ENCODE results near the gene GSE1. TPM values are rescaled to one million over a fixed set of nuclear protein-coding genes. Genes with fewer than 3 reads are reported as not detected.
A peak's percentile ranks its signal among the peaks of the same experiment; 100 is the strongest.

The GSE1 gene
- total RNA-seq, 1 experiment from 2014 or later = 97.5 TPM

DNA sequence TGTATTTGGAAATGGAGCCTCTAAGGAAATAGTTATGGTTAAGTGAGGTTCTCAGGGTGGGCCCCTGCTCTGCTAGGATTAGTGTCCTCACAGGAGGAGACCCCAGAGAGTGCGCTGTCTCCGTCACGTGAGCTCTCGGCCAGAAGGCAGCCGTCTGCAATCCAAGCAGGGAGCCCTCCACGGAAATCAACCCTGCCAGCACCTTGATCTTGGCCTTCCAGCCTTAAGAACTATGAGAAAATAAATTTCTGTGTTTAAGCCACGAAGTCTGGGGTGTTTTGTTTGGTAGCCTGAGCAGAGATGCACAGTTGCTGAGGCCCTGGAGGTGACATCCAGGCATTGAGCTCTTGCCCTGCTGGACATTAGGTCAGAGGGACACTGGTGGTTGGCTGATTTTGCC, 32.4 kb upstream of the GSE1 start:
- DNase-seq (ENCODE audit: low read depth, low spot score) (no peak), ATAC-seq (no peak)
- H3K9me3 ChIP-seq (ENCODE audit: control insufficient read depth, insufficient read depth, low read depth, low read length) = no peaks in the 10 kb centered on the region
- peaks cover 64% of the 10 kb centered on the region for H3K4me1 ChIP-seq (ENCODE audit: control insufficient read depth, insufficient read depth, low read length)
- BruUV-seq (replicated peaks) = no TSS peak
- no peaks in the 10 kb centered on the region for H3K27me3 ChIP-seq (ENCODE audit: control insufficient read depth, insufficient read depth, low read length)
- peak overlapping the region; percentile 74 for H3K27ac ChIP-seq (ENCODE audit: low read length)
- intact Hi-C loops (cut with micrococcal nuclease; ENCODE audit: unreplicated experiment) = no loop called here
- H3K36me3 ChIP-seq (ENCODE audit: control insufficient read depth, insufficient read depth, low read length) = no peaks in the 10 kb centered on the region
- CTCF ChIA-PET = no interaction called here
- TF ChIP-seq, protein P1, sequence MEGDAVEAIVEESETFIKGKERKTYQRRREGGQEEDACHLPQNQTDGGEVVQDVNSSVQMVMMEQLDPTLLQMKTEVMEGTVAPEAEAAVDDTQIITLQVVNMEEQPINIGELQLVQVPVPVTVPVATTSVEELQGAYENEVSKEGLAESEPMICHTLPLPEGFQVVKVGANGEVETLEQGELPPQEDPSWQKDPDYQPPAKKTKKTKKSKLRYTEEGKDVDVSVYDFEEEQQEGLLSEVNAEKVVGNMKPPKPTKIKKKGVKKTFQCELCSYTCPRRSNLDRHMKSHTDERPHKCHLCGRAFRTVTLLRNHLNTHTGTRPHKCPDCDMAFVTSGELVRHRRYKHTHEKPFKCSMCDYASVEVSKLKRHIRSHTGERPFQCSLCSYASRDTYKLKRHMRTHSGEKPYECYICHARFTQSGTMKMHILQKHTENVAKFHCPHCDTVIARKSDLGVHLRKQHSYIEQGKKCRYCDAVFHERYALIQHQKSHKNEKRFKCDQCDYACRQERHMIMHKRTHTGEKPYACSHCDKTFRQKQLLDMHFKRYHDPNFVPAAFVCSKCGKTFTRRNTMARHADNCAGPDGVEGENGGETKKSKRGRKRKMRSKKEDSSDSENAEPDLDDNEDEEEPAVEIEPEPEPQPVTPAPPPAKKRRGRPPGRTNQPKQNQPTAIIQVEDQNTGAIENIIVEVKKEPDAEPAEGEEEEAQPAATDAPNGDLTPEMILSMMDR (IDR thresholded peaks at IDR 0.05) = no peak
- no peak for TF ChIP-seq POLR2AphosphoS5 (IDR thresholded peaks at IDR 0.05; ENCODE audit: low read depth, low read length)
- TF ChIP-seq TCF7L2 (IDR thresholded peaks at IDR 0.05; ENCODE audit: low read depth, low read length) = no peak
- TF ChIP-seq SIN3A (IDR thresholded peaks at IDR 0.05; ENCODE audit: borderline replicate concordance, insufficient read depth, low read depth, low read length) = no peak
- TF ChIP-seq, protein P2, sequence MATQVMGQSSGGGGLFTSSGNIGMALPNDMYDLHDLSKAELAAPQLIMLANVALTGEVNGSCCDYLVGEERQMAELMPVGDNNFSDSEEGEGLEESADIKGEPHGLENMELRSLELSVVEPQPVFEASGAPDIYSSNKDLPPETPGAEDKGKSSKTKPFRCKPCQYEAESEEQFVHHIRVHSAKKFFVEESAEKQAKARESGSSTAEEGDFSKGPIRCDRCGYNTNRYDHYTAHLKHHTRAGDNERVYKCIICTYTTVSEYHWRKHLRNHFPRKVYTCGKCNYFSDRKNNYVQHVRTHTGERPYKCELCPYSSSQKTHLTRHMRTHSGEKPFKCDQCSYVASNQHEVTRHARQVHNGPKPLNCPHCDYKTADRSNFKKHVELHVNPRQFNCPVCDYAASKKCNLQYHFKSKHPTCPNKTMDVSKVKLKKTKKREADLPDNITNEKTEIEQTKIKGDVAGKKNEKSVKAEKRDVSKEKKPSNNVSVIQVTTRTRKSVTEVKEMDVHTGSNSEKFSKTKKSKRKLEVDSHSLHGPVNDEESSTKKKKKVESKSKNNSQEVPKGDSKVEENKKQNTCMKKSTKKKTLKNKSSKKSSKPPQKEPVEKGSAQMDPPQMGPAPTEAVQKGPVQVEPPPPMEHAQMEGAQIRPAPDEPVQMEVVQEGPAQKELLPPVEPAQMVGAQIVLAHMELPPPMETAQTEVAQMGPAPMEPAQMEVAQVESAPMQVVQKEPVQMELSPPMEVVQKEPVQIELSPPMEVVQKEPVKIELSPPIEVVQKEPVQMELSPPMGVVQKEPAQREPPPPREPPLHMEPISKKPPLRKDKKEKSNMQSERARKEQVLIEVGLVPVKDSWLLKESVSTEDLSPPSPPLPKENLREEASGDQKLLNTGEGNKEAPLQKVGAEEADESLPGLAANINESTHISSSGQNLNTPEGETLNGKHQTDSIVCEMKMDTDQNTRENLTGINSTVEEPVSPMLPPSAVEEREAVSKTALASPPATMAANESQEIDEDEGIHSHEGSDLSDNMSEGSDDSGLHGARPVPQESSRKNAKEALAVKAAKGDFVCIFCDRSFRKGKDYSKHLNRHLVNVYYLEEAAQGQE (IDR thresholded peaks at IDR 0.05; ENCODE audit: insufficient read depth in 1 of 2, low read depth in 2 of 2, low read length in 1 of 2) = no peak
- POLR2A ChIA-PET = no interaction called here
- no peak overlapping the region for H3K4me3 ChIP-seq (ENCODE audit: low read depth in 2 of 2, low read length in 2 of 2)
- in situ Hi-C loops (cut with HindIII; ENCODE audit: low pct_unique_long_range_greater_than_20kb, low sequenced_read_pairs) = no loop called here

DNA sequence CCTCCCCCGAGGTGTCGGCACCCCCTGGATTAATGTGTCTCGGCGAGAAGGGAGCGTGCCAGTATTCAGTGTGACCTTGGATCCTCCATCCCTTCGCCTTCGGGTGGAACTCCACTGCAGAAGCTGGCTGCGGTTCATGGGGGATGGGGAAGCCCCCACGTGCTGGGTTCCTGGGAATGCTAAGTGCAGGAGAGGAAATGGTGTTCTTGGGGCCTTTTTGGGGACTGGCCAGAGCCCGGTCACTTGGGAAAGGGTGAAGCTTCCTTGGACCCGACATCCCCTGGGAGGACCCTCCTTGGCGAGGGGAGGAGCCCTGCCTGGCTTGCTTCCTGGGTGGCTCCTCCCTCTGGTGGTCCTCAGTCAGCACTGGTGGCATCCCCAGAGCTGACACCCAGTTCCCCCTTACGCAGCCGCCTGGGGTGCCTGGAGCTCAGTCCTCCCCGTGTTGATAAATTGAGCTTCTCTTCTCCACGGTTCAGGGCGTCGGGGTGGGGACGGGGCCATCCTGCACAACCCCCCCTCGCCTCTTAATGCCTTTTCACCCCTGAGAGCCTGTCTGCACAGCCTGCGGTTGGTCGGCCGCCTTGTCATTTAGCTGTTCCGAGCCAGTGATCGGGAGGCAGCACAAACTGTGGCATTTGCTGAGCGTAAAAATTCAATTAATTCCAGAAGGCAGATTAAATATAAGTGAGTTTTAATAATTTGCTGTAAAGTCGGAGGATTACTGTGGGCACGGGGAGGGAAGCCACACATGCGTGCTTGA, 30.7 kb upstream of the GSE1 start:
- ChIA-PET CTCF (interaction anchor here (0.6 kb wide), 1 partner anchor 31 kb away, joined by 3 read pairs; the partner anchor contains the start of gene GSE1), POLR2A (no interaction called here)
- H3K27me3 ChIP-seq (ENCODE audit: control insufficient read depth, insufficient read depth, low read length) = no peaks in the 10 kb centered on the region
- ATAC-seq (no peak), DNase-seq (ENCODE audit: low read depth, low spot score) (no peak)
- in situ Hi-C loops (cut with HindIII; ENCODE audit: low pct_unique_long_range_greater_than_20kb, low sequenced_read_pairs) = no loop called here
- peaks cover 61% of the 10 kb centered on the region for H3K4me1 ChIP-seq (ENCODE audit: control insufficient read depth, insufficient read depth, low read length)
- intact Hi-C loops (cut with micrococcal nuclease; ENCODE audit: unreplicated experiment) = no loop called here
- BruUV-seq (replicated peaks) = no TSS peak
- H3K9me3 ChIP-seq (ENCODE audit: control insufficient read depth, insufficient read depth, low read depth, low read length) = no peaks in the 10 kb centered on the region
- no peaks in the 10 kb centered on the region for H3K36me3 ChIP-seq (ENCODE audit: control insufficient read depth, insufficient read depth, low read length)
- 0 out of 2 replicates have a peak overlapping the region, but pooled peaks have one; percentile 7 for H3K27ac ChIP-seq (ENCODE audit: low read length)
- H3K4me3 ChIP-seq (ENCODE audit: low read depth in 2 of 2, low read length in 2 of 2) = no peak overlapping the region
- TF ChIP-seq, protein P2 (IDR thresholded peaks at IDR 0.05; ENCODE audit: insufficient read depth in 1 of 2, low read depth in 2 of 2, low read length in 1 of 2) = no peak
- no peak for TF ChIP-seq TCF7L2 (IDR thresholded peaks at IDR 0.05; ENCODE audit: low read depth, low read length)
- TF ChIP-seq SIN3A (IDR thresholded peaks at IDR 0.05; ENCODE audit: borderline replicate concordance, insufficient read depth, low read depth, low read length) = no peak
- TF ChIP-seq, protein P1 (IDR thresholded peaks at IDR 0.05) = no peak
- TF ChIP-seq POLR2AphosphoS5 (IDR thresholded peaks at IDR 0.05; ENCODE audit: low read depth, low read length) = no peak
